Lower lobe of right lung (tissue), 2 donors: ENCODE data around the gene LATS2. TPM values are rescaled to one million over a fixed set of nuclear protein-coding genes. Genes with fewer than 3 reads are reported as not detected.

ENCODE experiments used
- ATAC-seq, 2 donors: fragments of 200-7000 bp; cut with Tn5 transposase; one replicate each; pipeline ENCODE4 v1.9.1; 2020 to 2022; ENCODE audit warnings: mild to moderate bottlenecking in 2 of 2, moderate library complexity in 2 of 2
- DNase-seq: peaks from one replicate; pipeline ENCODE4 v3.0.0-alpha.2; 2020
- H3K27ac ChIP-seq: fragments of 200-600 bp; one replicate; pipeline ENCODE4 v1.8.0; 2022
- H3K27me3 ChIP-seq: fragments of 200-600 bp; one replicate; pipeline ENCODE4 v1.8.0; 2022; ENCODE audit warnings: low read depth
- H3K36me3 ChIP-seq: fragments of 200-600 bp; one replicate; pipeline ENCODE4 v1.8.0; 2022; ENCODE audit warnings: mild to moderate bottlenecking
- H3K4me1 ChIP-seq: fragments of 200-600 bp; one replicate; pipeline ENCODE4 v1.8.0; 2022
- H3K4me3 ChIP-seq: fragments of 200-600 bp; one replicate; pipeline ENCODE4 v1.8.0; 2022; ENCODE audit warnings: mild to moderate bottlenecking
- H3K9me3 ChIP-seq: fragments of 200-600 bp; one replicate; pipeline ENCODE4 v1.8.0; 2022
- intact Hi-C: fragments of 100-400 bp; cut with DNase I; formaldehyde crosslinking; loops from one replicate; pipeline ENCODE4 v1.11.0; 2022
- total RNA-seq: library from RNA; stranded (reverse); fragmentation: NEBNext Ultra II Directional; extraction: Animal tissue kit (Norgen Biotek cat#: 25700); gene quantifications from one replicate; pipeline ENCODE4 v1.2.1, GENCODE V29; 2021
- TF ChIP-seq, protein P1 (sequence below): fragments of 200-600 bp; IDR thresholded peaks from one replicate; pipeline ENCODE4 v1.8.0; 2022; ENCODE audit warnings: antibody characterized with exemption, mild to moderate bottlenecking
- donor health status: DM: no; HTN: yes; CAD: no; lungs with severe emphysema.

The LATS2 gene
- total RNA-seq, 1 donor from 2014 or later = 26.1 TPM

DNA sequence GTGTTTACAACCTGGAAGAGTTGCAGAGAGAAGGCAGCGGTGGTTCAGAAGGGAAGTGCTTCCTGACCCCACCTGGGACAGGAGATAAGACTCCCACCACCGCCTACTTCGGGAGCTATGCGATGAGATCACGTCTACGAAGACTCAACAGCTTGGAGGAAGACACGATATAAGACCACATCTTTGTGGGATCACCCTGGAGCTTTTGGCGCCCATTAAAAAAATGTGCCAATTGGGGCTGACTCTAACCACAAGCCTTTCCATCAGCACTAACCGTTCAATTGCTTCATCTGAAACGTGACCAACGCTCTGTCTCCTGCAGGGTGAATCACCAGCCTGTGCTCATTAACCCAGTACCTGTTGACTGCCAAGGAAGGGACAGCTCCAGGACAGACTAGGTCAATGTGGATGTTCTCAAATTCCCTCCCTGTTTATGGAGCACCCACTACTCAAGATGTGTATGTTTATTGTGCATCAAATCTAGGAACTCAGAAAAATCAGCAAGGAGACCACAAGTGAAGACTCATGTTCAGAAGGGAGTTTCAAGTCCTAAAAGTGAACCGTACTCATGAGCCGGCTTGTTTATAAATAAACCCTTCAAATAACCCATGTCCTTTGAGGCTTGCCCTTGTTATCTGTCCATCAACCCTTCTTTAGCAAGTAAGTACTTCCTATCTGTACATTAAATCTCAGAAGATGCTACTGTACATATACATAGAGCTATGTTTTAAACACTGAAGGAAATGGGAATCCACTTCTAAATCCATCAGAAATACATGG is 67.5 kb downstream of the LATS2 start:
- no peaks in the 10 kb centered on the region for H3K27me3 ChIP-seq
- no peak overlapping the region for H3K27ac ChIP-seq
- ATAC-seq (no peak), DNase-seq (no peak)
- H3K4me3 ChIP-seq = no peak overlapping the region
- intact Hi-C loops = no loop called here
- TF ChIP-seq, protein P1, sequence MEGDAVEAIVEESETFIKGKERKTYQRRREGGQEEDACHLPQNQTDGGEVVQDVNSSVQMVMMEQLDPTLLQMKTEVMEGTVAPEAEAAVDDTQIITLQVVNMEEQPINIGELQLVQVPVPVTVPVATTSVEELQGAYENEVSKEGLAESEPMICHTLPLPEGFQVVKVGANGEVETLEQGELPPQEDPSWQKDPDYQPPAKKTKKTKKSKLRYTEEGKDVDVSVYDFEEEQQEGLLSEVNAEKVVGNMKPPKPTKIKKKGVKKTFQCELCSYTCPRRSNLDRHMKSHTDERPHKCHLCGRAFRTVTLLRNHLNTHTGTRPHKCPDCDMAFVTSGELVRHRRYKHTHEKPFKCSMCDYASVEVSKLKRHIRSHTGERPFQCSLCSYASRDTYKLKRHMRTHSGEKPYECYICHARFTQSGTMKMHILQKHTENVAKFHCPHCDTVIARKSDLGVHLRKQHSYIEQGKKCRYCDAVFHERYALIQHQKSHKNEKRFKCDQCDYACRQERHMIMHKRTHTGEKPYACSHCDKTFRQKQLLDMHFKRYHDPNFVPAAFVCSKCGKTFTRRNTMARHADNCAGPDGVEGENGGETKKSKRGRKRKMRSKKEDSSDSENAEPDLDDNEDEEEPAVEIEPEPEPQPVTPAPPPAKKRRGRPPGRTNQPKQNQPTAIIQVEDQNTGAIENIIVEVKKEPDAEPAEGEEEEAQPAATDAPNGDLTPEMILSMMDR = no peak
- H3K9me3 ChIP-seq = no peaks in the 10 kb centered on the region
- peaks cover 14% of the 10 kb centered on the region for H3K4me1 ChIP-seq
- peaks cover 47% of the 10 kb centered on the region for H3K36me3 ChIP-seq

DNA sequence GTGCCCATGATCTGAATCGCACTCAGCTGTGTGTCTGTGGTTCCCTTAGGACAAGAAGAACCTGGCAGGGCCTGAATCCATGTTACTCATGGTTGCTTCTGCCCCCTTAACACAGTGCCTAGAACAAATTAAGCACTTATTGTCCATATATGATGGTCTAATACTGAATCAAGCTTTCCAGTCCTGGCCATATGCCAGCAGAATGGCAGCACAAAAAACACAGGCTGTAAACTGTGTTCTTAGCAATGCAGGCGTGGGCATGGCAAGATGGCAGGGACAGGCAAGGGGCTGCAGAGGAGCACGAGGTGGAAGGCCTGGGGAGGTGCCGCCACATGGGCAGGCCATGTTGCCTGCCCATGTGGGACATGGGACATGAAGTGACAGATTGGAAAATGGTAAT is 68.2 kb downstream of the LATS2 start:
- Histone ChIP-seq H3K9me3 (no peaks in the 10 kb centered on the region), H3K4me1 (peaks cover 10% of the 10 kb centered on the region), H3K27me3 (no peaks in the 10 kb centered on the region), H3K4me3 (no peak overlapping the region), H3K27ac (no peak overlapping the region), H3K36me3 (peaks cover 47% of the 10 kb centered on the region)
- TF ChIP-seq, protein P1 = no peak
- DNase-seq (no peak), ATAC-seq (no peak)
- intact Hi-C loops = no loop called here

DNA sequence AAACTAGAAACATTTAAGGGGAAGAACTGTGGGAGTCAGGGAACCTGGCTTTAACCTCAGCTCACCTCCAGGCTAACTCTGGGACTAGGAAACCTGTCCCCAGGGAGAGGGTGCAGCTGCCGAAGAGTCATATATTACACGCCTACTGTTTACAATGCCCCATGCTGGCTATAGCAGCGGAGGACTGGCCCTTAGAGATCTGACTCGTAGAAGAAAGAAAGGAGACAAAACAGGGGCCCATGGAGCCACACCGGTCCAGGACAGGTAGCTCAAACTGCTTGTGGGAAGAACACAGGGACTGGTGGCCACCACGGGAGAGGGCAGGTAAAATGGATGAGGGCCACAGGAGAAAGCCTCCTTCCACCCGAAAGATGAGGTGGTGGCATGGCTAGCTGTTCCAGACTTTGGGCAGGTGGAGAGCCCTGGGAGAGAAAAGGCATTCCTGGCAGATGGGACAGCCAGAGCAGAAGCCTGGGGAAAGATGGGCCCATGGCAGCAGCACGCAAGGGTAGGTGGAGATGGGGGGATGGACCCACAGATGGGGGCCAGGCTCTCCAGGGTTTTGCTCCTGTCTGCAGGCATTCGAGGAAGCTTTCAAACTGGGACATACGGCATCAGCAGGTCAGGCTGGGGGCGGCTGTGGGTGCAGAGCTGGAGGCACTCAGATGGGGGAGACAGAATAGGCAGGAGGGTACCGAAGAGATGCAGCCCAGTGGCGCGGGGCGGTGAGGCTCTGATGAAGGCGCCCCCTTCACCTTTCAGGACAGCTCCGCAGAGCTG is 69.5 kb downstream of the LATS2 start:
- DNase-seq = no peak
- no peaks in the 10 kb centered on the region for H3K27me3 ChIP-seq
- TF ChIP-seq, protein P1 = no peak
- no peaks in the 10 kb centered on the region for H3K4me1 ChIP-seq
- intact Hi-C loops = no loop called here
- no peak overlapping the region for H3K4me3 ChIP-seq
- no peaks in the 10 kb centered on the region for H3K9me3 ChIP-seq
- ATAC-seq = no peak
- H3K36me3 ChIP-seq = peaks cover 55% of the 10 kb centered on the region
- no peak overlapping the region for H3K27ac ChIP-seq

DNA sequence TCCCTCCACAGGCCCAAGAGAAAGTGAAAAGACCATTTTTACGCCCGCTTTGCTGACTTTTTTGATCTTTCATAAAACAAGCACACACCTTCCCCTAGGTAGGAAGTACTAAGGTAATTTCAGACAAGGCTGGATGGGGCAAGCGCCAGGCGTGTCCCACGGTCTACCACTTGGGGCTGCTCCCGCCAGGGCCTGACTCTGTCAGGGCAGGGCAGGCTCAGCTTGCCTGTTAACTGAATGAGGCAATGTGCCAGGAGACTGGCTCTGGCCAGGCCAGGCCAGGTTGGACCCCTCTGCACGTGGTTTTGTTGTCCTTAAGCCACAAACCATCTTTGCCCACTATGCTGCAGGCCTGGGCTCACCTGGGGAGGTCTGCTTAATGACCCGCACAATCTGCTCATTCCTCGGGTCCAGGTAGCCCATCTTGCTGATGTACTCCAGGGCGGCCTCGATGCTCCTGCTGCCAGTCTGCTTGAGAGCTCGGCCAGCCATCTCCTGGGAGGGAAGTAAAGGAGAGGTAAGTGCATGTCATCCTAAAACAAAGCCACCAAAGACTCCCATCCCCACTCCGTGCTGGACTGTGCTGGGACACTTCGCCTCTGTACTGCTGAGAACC is 70.4 kb downstream of the LATS2 start:
- H3K36me3 ChIP-seq = peaks cover 64% of the 10 kb centered on the region
- no peaks in the 10 kb centered on the region for H3K4me1 ChIP-seq
- intact Hi-C loops = no loop called here
- no peak overlapping the region for H3K4me3 ChIP-seq
- no peaks in the 10 kb centered on the region for H3K27me3 ChIP-seq
- no peak overlapping the region for H3K27ac ChIP-seq
- no peak for ATAC-seq
- TF ChIP-seq, protein P1 = no peak
- DNase-seq = no peak
- H3K9me3 ChIP-seq = no peaks in the 10 kb centered on the region

DNA sequence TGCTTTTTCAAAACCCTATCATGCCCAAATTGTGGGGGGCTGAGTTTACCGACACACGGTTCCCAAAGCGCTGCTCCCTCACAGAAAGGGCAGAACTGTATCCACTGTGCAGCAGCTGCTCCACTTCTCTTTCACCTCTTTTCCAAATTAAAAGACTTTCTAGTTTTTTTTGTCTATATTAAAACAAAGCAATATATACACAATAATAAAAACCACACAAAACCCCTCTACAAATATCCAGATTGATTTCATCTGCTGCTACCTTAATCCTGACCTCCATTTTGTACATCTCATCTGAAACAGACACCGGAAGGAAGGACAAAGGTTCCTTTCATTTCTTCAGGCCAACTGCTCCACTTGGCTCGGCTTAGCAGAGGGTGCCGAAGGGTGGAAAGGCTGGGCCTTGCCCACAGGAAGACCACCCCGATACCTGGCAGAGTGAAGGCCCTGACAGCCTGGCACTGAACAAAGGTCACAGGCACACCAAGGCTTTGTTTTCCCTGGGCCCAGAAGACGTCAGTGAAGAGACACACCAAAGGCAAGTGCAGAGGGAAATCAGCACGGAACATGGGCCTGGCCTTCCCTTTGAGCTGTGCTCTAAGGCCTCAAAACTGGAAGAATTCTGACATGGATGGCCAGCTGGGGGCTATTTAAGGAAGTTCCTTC is 71.6 kb downstream of the LATS2 start:
- H3K27ac ChIP-seq = no peak overlapping the region
- H3K36me3 ChIP-seq = peaks cover 75% of the 10 kb centered on the region
- ATAC-seq = no peak

More for the DNA sequence above, 71.6 kb downstream of the LATS2 start:
- TF ChIP-seq, protein P1 = no peak
- Histone ChIP-seq H3K4me3 (no peak overlapping the region), H3K4me1 (no peaks in the 10 kb centered on the region), H3K27me3 (no peaks in the 10 kb centered on the region), H3K9me3 (no peaks in the 10 kb centered on the region)
- intact Hi-C loops = no loop called here
- DNase-seq = no peak
